HG03045 (cell line): ENCODE data around the gene SCGB2B2.
"Not testable (repeated sequence)": the region's sequence is repeated elsewhere in the genome, so short reads cannot be mapped to it uniquely, and the experiment has no call there.

Experiments used
- ATAC-seq: cut with Tn5 transposase; IDR thresholded peaks from one replicate; pipeline ENCODE4 v1.9.1; 2021; ENCODE audit warnings: mild to moderate bottlenecking, moderate library complexity; ENCODE audit not compliant: unreplicated experiment

The SCGB2B2 gene, protein sequence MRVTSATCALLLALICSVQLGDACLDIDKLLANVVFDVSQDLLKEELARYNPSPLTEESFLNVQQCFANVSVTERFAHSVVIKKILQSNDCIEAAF

DNA sequence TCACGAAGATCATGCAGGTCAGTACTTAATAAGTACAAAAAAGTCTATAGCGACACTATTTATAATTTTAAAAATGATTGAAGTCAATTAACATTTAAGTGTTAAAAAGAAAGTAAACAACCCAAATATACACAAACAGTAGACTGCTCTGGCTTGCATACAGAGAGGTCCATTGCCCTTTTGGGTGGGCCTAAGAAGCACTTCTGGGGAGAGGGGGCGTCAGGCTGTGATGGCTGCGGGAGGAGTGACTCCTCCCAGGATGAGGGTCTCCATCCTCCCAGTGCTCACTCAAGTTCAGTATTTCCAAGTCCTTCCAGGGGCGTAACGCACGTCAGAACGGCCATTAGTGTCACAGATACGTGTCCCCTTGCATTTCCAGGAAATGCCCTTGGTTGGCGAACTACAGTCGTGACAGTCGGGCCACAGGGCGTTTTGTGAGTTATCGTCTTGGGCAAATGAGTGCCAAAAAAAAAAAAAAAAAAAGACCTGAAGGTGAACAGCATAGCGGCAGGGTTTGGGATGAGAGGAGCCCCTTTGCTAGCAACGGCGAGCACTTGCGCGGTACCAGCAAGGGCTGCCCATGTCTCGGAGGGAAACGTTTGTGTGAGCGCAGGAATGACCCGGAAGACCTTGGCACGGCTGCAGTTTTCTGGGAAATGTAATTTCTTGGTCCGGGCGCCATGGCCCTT lies at the start of gene SCGB2B2:
SCGB2B2 (minus strand) TSS at position 463 of the 689 bp plus-strand sequence. CDS start 82,596 bp downstream, outside the sequence.
- peak; percentile 63 for ATAC-seq

DNA sequence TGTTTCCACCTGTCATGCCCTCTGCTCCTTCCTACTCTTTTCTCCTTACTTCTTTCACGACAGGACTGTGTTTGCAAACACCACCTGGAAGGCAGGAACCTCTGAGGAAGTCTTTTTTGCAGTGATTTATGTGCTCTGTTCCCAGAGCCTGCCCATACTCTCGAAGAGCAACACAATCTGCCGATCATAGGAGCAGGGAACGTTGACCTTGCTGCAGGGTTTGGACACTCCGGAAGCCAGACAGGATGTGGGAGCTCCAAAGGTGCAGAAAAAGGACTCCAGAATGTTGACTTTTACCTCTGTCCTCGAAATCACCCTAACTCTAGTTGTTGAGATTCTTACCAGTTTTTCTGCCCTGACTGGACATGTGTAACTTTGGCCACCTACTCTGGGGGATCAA lies 48.4 kb upstream of the SCGB2B2 start:
- no peak for ATAC-seq

DNA sequence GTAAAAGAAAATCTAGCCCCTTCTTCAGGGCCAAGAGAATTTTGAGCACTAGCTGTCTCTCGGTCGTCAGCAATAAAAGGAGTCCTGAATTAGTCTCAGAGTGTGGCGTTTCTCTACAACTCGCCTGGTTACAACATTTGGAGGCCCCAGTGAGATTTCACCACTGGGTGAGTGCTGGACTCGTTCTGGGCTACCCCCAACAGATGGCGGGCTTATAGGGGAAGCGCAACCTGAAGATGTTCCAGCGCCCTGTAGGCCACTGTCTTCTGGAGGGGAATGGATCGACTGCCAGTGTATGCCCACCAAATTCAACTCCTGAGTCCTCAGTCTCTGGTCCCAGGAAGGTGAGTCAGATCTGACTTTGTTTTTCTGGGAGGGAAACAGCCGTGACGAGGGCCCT lies 45.4 kb upstream of the SCGB2B2 start:
- ATAC-seq = no peak

DNA sequence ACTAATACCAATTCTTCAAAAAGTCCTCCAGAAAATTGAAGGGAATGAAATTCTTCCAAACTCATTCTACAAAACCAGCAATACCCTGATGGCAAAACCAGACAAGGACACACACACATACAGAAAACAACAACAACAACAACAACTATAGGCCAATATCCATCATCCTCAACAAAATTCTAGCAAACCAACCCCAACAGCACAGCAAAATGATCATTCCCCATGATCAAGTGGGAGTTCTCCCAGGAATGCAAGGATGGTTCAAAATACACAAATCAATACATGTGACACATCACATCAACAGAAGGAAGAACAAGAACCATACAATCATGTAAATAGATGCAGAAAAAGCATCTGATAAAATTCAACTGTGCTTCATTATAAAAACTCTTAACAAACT lies 38.4 kb upstream of the SCGB2B2 start:
- no peak for ATAC-seq

- ATAC-seq = no peak
Observed at GRCh38 chr19:34713262-34713637, 36.3 kb upstream of the SCGB2B2 start.

DNA sequence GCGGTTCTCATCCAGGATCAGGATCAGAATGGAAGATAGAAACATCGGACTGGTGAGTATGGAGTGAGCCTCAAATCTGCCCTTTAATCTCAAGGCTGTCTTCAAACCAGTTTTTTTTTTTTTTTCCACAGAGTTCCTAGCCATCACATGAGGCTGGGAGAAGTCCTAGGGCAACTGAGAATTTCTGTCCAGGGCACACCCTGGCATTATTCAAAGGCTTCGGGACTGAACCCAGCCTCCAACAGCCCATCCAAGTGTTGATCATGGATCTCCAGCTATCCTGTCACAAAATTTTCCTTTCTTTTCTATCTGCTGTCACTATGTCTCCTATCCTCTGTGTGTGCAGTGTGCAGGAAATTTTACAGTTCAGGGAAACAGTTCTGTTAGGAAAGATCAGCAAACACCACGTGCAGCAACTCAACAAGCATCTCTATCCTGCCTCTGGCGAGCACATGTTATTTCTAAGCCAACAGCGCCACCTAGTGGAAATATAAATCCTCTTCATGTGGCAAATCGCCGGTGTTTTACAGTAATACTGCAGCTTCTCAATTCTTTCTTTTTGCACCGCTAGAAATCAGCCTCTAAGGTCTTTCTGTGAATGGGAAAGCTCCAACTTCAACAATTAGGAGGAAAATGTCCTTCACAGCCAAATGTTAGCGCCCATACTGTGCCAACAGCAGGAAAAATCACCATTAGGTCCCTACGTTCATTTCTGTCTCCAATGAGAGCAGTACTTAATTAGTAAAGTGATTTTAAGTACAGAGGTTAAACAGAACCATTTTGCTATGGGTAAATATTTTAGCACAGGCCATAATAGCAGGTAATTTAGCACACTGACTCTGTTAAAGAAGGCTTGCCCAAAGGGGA lies 35.7 kb upstream of the SCGB2B2 start:
- ATAC-seq = no peak

DNA sequence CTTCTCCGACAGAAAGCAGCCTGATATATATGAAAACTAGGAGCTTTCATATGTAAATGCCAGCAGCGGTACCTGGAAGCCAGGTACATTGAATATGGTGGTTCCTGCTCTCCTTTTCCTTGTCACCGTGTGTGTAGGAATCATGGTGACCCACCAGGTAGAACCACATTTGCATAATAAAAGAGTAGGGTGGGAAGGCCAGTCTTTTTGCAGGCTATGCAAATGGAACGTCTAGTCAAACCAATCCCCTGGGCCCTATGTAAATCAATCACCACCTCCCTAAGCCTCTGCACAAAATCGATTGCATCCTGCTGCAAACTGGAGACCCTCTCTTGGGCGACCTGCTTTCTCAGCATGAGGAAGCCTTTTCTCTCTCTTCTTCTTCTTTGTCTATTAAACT lies 34.9 kb upstream of the SCGB2B2 start:
- ATAC-seq = no peak

DNA sequence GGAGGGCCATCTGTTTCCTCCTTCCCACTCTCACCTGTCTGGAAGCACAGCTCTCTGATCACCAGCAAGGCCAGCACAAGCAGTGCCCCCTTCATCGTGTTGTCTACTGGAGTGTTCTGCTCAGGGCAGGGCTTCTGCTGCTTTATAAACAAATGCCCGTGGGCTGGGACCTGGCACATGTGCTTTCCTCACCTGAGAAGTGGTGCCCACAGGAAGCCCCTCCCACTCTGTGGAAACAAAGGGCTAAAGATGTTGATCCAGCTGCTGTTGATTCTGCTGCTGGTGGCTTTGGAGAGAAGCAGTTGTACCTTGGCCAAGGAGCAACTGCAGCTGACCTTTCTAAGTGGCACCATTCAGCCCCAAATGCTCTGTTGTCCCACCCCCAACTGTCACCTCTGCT lies 30.7 kb upstream of the SCGB2B2 start:
- no peak for ATAC-seq

DNA sequence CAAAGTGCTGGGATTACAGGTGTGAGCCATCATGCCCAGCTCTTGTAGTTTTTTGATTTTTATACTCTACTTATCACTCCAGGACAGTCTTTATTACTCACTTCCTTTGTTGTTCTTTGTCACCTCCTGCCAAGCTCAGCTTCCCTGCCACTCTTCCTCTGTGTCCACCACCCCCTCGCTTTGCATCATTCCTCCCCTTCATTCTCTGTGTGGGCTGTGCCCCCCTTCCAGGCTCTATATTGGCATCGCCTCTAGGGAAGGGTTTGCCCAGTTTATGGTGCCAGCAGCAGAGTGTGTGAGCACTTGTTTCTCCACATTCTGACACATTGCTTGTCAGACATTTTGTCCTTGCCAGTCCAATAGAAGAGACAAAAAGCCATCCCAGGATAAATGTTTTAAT lies 15.6 kb upstream of the SCGB2B2 start:
- no peak for ATAC-seq

- ATAC-seq = no peak
Observed at GRCh38 chr19:34690372-34690771, 13.4 kb upstream of the SCGB2B2 start.

DNA sequence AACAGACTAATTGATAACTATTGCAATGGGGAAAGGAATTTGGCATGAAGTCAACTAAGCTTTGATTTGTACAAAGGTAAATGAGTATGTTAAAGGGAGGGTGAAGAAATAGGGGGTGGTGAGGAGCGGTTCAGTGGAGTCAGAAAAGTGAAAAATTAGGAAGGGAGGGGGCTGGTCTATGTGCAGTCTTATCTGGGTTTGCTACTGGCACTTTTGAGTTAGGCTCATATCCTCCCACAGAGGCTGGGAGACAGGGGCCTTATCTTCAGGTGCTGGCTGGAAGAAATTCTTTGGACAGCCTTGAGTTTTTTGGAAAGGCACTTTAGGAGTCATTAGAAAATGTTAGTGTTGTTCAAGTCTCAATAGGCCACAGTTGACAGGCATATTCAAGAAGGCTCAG lies 11.6 kb upstream of the SCGB2B2 start:
- no peak for ATAC-seq

- ATAC-seq = no peak
Observed at GRCh38 chr19:34687348-34687747, 10.4 kb upstream of the SCGB2B2 start.

DNA sequence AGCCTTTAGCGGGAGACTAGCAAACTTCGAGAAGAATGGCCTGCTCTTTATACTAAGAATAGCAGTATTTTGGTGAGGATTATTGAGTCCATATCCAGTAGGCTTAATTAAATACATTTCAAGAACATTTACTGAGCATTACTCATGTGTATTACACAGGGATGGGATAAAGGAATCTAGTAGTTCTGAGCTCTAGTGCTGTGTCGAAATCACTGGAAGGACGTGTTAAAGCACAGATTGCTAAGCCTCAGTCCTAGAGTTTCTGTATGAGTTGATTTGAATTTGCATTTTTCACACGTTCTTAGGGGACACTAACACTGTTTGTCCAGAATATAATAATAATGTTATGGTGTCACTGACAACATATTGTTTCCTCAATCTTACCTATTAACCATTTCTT lies 9.5 kb upstream of the SCGB2B2 start:
- no peak for ATAC-seq

GRCh38 chr19:34685266-34685665 lies 8.3 kb upstream of the SCGB2B2 start:
- not testable (repeated sequence) for ATAC-seq

GRCh38 chr19:34681478-34681877 lies 4.5 kb upstream of the SCGB2B2 start:
- ATAC-seq = no peak

GRCh38 chr19:34678421-34678820 lies 1.5 kb upstream of the SCGB2B2 start:
- no peak for ATAC-seq

DNA sequence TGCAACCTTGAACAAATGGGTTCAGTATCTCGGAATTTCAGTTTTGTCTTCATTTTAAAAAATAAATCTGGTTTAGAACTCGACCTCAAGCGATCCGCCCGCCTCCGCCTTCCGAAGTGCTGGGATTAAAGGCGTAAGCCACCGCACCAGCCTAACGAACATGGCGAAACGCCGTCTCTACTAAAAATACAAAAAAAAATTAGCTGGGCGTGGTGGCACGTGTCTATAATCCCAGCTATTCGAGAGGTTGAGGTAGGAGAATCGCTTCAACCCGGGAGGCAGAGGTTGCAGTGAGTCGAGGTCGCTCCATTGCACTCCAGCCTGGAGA lies 1.1 kb upstream of the SCGB2B2 start:
- ATAC-seq = no peak

DNA sequence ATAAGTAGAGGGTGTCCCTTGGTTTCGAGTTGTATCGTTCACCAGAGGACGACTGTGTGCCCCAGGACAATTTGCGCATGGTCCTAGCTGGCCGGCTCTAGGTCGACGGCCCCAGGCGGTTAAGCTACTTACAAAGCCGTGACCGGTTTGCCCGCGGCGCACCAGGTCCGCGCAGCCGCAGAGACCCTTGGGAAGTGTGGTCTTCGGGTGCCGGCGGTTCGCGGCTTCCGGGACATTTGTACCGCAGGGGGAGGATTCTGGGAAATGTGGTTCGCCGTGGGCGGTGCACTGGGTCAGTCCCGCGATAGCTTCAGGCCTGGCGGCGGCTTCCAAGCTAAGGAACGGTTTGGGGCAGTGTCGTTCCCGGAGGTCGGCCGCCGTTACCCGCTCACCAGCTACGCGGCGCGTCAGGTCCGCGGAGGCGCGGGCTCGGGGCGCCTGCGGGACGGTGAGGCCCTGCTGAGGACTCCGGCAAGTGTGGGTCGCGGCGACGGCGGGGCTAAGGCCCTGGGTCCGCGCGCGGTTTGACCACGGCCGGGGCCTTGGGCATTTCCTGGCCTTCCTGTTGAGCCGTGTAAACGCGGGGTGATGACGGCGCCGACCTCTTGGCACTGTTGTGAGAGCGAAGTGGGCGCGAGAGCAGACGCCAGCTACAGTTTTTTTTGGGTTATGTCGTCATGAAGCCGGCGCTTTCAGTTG lies 576 bp upstream of the SCGB2B2 start, which contains the start of gene ZNF302:
ZNF302 (plus strand) TSS at position 293 of the 699 bp plus-strand sequence. CDS start 1,127 bp downstream, outside the sequence.
- ATAC-seq = peak; percentile 91

- ATAC-seq = no peak
Observed at GRCh38 chr19:34675919-34676318, 1.0 kb downstream of the SCGB2B2 start.

DNA sequence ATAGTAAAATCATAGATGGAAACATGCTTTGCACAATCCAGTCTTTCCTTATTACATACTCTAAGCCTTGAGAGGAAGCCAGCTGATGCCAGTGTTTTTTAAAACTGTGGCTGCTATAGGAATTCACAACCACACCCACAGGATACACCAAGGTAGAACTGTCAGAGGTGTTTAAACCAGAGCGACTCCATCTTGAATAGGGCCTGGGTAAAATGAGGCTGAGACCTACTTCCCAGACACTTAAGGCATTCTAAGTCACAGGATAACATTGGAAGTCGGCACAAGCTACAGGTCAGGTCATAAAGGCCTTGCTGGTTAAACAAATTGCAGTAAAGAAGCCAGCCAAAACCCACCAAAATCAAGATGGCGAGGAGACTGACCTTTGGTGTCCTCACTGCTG lies 1.7 kb downstream of the SCGB2B2 start:
- ATAC-seq = no peak

GRCh38 chr19:34673590-34673989 lies 3.4 kb downstream of the SCGB2B2 start:
- no peak for ATAC-seq
